ENCODE data around the gene DDAH2. TPM values are rescaled to one million over a fixed set of nuclear protein-coding genes. Genes with fewer than 3 reads are reported as not detected.

Gene DDAH2, protein sequence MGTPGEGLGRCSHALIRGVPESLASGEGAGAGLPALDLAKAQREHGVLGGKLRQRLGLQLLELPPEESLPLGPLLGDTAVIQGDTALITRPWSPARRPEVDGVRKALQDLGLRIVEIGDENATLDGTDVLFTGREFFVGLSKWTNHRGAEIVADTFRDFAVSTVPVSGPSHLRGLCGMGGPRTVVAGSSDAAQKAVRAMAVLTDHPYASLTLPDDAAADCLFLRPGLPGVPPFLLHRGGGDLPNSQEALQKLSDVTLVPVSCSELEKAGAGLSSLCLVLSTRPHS
- 100 to 1,000 TPM in 2 of 4 donors, 10 to 100 TPM in 2; 86.7 to 146 (median 107) TPM for total RNA-seq
- polyA plus RNA-seq: 100 to 1,000 TPM; 137 to 340 (median 213) TPM

DNA sequence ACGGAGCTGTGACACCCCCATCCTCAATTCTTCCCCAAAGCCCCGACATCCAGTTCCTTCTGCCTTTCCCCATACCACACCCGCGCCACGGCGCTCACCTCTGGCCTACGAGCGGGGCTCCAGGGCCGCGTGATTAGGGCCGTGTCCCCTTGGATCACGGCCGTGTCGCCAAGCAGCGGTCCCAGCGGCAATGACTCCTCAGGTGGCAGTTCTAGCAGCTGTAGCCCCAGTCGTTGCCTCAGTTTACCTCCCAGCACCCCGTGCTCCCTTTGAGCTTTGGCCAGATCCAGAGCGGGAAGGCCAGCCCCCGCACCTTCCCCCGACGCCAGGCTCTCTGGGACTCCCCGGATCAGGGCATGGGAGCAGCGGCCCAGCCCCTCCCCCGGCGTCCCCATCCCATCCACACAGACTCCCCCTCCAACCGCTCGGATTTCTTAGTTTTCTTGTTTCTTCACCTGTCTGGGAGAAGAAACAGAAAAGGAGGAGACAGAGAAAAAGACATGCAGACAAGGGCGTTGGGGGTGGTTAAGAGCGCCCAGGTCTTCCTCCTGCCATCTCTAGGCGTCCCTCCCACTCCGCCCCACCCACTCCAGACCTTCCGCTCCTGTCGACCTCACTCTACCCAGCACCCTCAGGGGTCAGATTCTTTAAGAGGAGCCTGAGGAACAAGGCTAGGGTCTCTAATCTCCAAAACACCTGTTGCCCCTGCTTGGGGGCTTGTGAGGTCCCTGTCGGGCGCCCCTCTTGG lies at the start of gene DDAH2:
DDAH2 (minus strand) TSS at position 533 of the 748 bp plus-strand sequence; CDS start at position 395, 138 bp downstream.
- no peaks in the 10 kb centered on the region for H3K27me3 ChIP-seq
- H3K4me1 ChIP-seq: peaks cover 0 to 33% (median 27%) of the 10 kb centered on the region in 4 donors
- no peaks in the 10 kb centered on the region for H3K9me3 ChIP-seq
- WGBS, 2 donors: 23 to 27% methylated on average over 36 of the region's 36 CpGs
- intact Hi-C loops (cut with DNase I): loop anchor here (1.0 to 5.0 kb wide), 3 partner anchors 26 to 102 kb away; partner anchors contain the start of genes ABHD16A and LY6G5C
- H3K27ac ChIP-seq: peak within 1 kb of the TSS; percentile 96 to 99 (median 98)
- TF ChIP-seq, protein P1, sequence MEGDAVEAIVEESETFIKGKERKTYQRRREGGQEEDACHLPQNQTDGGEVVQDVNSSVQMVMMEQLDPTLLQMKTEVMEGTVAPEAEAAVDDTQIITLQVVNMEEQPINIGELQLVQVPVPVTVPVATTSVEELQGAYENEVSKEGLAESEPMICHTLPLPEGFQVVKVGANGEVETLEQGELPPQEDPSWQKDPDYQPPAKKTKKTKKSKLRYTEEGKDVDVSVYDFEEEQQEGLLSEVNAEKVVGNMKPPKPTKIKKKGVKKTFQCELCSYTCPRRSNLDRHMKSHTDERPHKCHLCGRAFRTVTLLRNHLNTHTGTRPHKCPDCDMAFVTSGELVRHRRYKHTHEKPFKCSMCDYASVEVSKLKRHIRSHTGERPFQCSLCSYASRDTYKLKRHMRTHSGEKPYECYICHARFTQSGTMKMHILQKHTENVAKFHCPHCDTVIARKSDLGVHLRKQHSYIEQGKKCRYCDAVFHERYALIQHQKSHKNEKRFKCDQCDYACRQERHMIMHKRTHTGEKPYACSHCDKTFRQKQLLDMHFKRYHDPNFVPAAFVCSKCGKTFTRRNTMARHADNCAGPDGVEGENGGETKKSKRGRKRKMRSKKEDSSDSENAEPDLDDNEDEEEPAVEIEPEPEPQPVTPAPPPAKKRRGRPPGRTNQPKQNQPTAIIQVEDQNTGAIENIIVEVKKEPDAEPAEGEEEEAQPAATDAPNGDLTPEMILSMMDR (IDR thresholded peaks at IDR 0.05): peak in 2 of 4 experiments; percentile 41 to 57
- no peak for TF ChIP-seq POLR2AphosphoS5 (IDR thresholded peaks at IDR 0.05)
- no peak for DNase-seq
- peak within 1 kb of the TSS; percentile 78 to 95 (median 84) for H3K4me3 ChIP-seq
- H3K36me3 ChIP-seq: peaks cover 32 to 56% (median 43%) of the 10 kb centered on the region in 4 donors

DNA sequence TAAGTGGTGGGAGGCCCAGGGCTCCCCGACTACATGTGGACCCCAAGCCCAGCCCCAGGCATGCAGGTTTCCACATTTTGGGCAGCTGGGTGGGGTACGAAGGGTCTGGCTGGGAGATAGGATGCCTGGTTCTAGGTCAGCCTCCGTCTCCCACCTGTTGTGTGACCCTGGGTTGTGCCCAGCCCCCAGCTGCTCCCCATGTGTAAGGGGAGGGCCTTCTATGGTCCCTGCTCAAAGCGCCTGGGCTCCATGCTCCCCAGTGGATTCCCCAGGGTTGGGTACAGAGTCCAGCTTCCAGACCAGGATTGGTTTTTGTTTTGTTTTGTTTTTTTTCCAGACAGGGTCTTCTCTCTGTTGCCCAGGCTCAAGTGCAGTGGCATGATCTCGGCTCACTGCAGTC lies 49.1 kb upstream of the DDAH2 start:
- Histone ChIP-seq H3K36me3 (peaks cover 11 to 48% (median 41%) of the 10 kb centered on the region in 4 donors), H3K9me3 (no peaks in the 10 kb centered on the region), H3K4me1 (peaks cover 0 to 10% (median 10%) of the 10 kb centered on the region in 4 donors), H3K27me3 (no peaks in the 10 kb centered on the region), H3K4me3 (no peak overlapping the region), H3K27ac (no peak overlapping the region)
- intact Hi-C loops (cut with DNase I): no loop called here
- no peak for DNase-seq
- 94 to 96% methylated on average over 5 of the region's 5 CpGs for WGBS, 2 donors
- TF ChIP-seq POLR2AphosphoS5 (IDR thresholded peaks at IDR 0.05) (no peak), POLR2A (IDR thresholded peaks at IDR 0.05) (no peak)
- TF ChIP-seq, protein P1 (IDR thresholded peaks at IDR 0.05): no peak

DNA sequence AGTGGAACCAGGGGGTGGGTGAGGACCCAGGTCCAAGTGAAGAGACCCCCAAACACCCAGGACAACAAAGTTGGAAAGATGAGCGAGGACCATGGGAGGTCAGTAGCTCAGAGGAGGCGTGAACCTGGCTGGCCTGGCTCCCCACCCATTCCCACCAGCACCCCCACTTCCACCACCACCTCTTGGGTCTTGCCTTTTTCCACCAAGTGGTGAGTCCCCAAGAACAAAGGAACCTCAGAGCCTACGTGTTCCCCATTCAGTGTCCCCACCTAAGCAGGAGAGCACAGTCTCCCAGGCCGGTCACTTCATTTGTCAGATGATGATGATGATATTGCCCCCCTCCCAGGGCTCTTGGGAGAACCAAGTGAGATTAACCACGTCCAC lies 48.6 kb upstream of the DDAH2 start:
- Histone ChIP-seq H3K27me3 (no peaks in the 10 kb centered on the region), H3K4me1 (peaks cover 0 to 10% (median 10%) of the 10 kb centered on the region in 4 donors), H3K9me3 (no peaks in the 10 kb centered on the region), H3K4me3 (no peak overlapping the region), H3K27ac (no peak overlapping the region), H3K36me3 (peaks cover 8 to 43% (median 36%) of the 10 kb centered on the region in 4 donors)
- no peak for TF ChIP-seq POLR2AphosphoS5 (IDR thresholded peaks at IDR 0.05)
- no peak for TF ChIP-seq POLR2A (IDR thresholded peaks at IDR 0.05)
- TF ChIP-seq, protein P1 (IDR thresholded peaks at IDR 0.05): no peak
- no peak for TF ChIP-seq EP300 (IDR thresholded peaks at IDR 0.05)
- no peak for DNase-seq
- intact Hi-C loops (cut with DNase I): no loop called here
- WGBS, 2 donors: 89 to 90% methylated on average over 5 of the region's 5 CpGs

DNA sequence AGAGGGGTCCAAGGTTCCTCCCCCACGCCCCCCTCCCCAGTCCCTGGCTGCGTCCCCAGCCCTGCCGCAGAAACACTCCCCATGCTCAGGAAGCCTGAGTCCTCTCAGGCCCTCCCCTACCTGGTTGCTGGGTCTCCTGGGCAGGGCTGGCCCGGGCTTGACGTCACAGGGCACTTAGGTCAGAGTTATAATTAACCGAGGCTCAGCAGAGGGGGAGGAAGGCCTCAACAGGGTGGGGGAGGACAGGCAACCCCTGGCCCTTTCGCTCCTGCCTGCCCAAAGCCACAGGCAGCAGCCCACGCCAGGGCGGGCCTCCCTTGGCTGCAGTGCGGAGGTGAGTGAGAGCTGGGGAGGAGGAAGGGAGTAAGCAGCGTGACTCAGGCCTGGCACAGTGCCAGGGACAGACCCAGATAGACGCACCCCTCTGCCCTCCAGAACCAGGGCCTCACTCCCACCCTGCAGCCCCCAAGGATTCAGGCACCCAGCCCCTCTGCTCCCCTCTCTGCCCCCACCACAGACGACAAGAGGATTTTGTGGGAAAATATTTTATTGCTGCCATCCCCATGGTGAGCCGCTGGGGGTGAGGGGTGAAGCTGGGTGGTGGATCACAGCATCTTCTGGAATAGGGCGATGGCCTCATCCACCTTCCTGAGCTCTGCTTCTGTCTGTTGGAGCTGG lies 48.0 kb upstream of the DDAH2 start, which contains the start of gene VWA7:
VWA7 (minus strand) TSS at position 340 of the 678 bp plus-strand sequence. CDS start 549 bp downstream, outside the sequence.
- WGBS, 2 donors: 9 to 14% methylated on average over 15 of the region's 15 CpGs
- TF ChIP-seq EP300 (IDR thresholded peaks at IDR 0.05) (no peak), POLR2AphosphoS5 (IDR thresholded peaks at IDR 0.05) (peak in 2 of 4 donors; percentile 22 to 39), POLR2A (IDR thresholded peaks at IDR 0.05) (no peak)
- TF ChIP-seq, protein P1 (IDR thresholded peaks at IDR 0.05): no peak
- Histone ChIP-seq H3K4me3 (no peak within 1 kb of the TSS), H3K27me3 (no peaks in the 10 kb centered on the region), H3K27ac (peak within 1 kb of the TSS in 1 of 4 donors; percentile 5), H3K9me3 (no peaks in the 10 kb centered on the region), H3K36me3 (peaks cover 3 to 38% (median 31%) of the 10 kb centered on the region in 4 donors), H3K4me1 (peaks cover 0 to 10% (median 10%) of the 10 kb centered on the region in 4 donors)
- DNase-seq: no peak
- intact Hi-C loops (cut with DNase I): no loop called here

All from sigmoid colon (tissue), 7 donors.